ENCODE results near the gene HNMT.

- TF ChIP-seq POLR2AphosphoS5 (IDR thresholded peaks at IDR 0.05; ENCODE audit: low read depth) = no peak
- TF ChIP-seq CTCF (IDR thresholded peaks at IDR 0.05; ENCODE audit: insufficient read depth, low read length) = no peak
- no peak for TF ChIP-seq GABPA (IDR thresholded peaks at IDR 0.05; ENCODE audit: low read depth)
Measured at GRCh38 chr2:138017824-138018223, 53.6 kb downstream of the HNMT start.

Data from HL-60 (cell line).